CD1c-positive myeloid dendritic cell (primary cell): Measurements from ENCODE around the gene STARD10.
"Not testable (repeated sequence)": the region's sequence is repeated elsewhere in the genome, so short reads cannot be mapped to it uniquely, and the experiment has no call there.

Source experiments
- DNase-seq: peaks from one replicate; pipeline ENCODE4 v3.0.0-alpha.2; 2016; ENCODE audit errors: extremely low spot score

Gene STARD10

DNA sequence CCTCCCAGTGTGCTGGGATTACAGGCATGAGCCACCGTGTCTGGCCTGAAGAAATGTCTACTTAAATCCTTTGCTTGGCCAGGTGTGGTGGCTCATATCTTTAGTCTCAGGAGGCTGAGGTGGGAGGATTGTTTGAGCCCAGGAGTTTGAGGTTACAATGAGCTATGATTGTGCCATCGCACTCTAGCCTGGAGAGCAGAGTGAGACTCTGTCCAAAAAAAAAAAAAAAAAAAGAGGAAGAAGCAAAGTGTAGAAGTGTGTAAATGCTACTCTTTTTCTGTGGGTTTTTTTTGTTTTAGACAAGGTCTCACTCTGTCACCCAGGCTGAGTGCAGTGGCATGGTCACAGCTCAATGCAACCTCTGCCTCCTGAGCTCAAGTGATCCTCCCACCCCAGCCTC is 13.9 kb upstream of the STARD10 start:
- DNase-seq = peak; percentile 77

- DNase-seq = peak; percentile 89
These were observed 13.3 kb upstream of the STARD10 start for GRCh38 chr11:72807021-72807693.

GRCh38 chr11:72806378-72806777 is 12.5 kb upstream of the STARD10 start:
- DNase-seq = not testable (repeated sequence)

DNA sequence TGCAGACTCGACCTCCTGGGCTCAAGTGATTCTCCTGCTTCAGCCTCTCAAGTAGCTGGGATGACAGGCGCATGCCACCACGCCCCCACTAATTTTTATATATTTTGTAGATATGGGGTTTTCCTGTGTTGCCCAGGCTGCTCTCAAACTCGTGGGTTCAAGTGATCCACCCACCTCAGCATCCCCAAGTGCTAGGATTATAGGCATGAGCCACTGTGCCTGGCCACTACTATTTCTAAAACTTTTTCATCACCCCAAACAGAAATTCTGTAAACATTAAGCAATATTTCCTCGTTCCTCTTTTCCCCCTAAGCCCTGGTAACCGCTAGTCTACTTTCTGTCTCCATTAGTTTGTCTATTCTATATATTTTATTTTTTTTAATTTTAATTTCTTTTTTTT is 11.4 kb upstream of the STARD10 start:
- peak; percentile 87 for DNase-seq

DNA sequence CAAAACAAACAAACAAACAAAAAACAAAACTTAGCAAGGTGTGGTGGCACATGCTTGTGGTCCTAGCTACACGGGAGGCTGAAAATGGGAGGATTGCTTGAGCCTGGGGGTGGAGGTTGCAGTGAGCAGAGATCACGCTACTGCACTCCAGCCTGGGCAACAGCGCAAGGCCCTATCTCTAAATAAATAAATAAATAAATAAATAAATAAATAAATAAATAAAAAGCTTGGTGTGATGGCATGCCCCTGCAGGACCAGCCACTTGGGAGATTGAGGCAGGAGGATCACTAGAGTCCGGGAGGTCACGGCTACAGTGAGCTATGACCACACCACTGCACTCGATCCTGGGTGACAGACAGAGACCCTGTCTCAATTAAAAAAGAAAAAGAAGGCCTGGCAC is 9.0 kb upstream of the STARD10 start:
- no peak for DNase-seq

GRCh38 chr11:72799441-72799840 is 5.6 kb upstream of the STARD10 start:
- DNase-seq = no peak

- no peak for DNase-seq
These were observed 4.5 kb upstream of the STARD10 start for GRCh38 chr11:72798361-72798760.

- DNase-seq = peak; percentile 38
These were observed 797 bp downstream of the STARD10 start for GRCh38 chr11:72793076-72793424.

- DNase-seq = no peak
These were observed 1.3 kb downstream of the STARD10 start for GRCh38 chr11:72792437-72793021.

DNA sequence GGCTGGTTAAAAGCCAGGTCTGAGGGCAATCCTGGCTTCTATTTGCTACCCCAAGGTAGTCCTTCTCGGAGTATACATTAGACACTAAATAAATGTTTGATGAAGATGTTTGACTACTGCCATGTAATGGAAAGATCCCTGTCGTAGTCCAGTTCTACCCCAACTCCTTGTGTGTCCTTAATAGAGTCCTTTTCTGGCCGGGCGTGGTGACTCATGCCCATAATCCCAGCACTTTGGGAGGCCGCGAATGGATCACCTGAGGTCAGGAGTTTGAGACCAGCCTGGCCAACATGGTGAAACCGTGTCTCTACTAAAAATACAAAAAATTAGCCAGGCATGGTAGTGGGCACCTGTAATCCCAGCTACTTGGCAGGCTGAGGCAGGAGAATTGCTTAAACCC is 2.6 kb downstream of the STARD10 start:
- DNase-seq = not testable (repeated sequence)

DNA sequence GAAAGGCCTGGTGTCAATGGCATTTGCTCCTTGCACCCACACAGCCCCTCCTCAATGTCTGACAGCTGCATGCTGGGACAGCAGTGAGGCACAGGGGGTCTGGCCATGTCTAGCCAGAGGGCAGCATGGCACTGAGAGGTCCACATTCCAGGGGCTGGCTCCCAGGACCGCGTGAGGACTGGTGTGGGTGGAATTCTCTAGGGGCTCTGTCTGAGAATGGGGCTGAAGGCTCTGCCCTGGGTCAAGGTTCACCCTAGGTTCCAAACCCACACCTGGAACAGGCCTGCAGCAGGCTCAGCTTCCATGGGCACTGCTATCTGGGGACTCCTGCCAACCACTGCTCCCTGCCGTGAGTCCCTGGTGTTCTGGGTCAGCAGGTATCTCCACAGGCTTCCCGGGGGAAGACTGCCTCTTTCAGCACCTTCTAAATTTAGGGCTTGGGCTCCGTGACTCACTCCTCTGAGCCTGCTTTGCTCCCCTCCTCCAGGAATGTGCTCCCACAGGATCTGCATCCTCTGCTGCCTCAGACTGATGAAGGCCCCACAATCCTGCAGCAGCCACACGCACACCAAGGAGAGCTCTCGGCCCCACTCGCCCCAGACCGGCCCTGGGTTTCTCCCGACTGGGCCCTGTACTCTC is 4.2 kb downstream of the STARD10 start:
- no peak for DNase-seq

GRCh38 chr11:72788241-72788640 is 5.6 kb downstream of the STARD10 start:
- DNase-seq = peak; percentile 53

DNA sequence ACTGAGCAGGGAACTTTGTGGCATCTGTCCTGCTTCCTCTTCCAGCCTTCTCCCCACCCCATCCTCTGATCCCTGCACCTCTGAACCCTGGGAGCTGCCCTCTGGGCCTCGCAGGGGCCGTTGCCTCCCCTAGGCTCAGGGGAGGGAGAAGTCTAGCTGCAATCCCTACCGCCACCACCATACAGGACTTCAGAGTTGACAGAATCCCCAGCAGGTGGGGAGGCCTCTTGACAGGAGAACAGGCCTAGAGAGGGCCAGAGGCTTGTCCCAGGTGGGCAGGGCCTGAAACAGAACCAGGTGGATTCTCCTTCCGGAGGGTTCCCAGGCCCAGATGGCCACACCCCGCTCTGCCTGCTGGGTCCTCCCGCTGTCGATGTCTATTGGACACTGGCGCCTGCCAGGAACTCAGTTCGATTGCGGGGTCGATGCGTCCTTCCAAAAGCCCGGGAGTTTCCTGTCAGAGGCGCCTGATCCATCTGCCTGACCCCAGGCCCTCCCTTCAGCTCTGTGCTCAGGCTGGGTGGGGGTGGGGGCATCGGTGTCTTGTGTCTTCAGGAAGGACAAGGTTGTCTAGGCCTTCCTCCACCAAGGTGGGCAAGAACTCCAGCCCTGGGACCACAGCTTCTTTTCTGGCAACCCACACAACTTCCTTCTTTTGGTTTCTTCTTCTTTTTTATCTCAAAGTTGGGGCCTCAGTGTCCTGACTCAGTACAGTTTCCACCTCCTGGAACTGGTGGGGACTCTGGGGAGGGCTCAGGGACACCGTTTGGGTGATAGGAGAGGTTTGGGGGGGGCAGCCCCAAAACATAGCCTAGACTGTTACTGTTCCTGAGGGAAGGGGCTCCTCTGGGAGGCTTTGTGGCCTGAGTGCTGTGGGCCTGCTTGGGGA is 6.4 kb downstream of the STARD10 start:
- DNase-seq = peak; percentile 73

DNA sequence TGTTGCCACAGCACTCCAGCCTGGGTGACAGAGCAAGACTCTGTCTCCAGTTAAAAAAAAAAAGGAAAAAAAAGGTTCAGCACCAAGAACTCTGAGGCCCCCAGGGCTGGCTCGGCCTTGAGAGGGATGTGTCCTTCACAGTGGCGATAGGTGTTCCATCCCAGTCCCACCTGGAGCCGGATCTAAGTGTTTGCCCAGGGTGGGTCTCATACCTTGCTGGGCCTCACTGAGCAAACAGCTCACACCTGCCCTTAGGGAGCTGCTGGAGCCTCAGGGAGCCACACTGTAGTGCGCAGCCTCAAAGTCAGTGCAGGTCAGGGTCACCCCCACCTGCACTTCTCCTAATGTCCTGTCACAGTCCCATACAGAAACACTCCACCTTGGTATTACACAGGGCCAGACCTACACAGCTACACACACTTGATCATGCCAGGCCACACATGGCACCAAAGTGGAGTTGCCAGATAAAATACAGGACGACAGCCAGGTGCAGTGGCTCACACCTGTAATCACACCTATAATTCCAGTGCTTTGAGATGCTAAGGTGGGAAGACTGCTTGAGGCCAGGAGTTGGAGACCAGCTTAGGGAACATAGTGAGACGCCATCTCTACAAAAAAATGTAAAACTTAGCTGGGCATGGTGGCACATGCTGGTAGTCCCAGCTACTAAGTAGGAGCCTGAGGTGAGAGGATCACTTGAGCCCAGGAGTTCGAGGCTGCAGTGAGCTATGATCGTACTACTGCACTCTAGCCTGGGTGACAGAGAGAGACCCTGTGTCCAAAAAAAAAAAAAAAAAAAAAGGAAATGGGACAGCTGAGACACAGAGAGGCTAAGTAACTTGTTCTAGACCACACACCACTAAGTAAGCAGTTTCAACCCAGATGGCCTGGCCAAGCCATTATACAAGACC is 7.3 kb downstream of the STARD10 start:
- no peak for DNase-seq

GRCh38 chr11:72784662-72785061 is 9.2 kb downstream of the STARD10 start:
- DNase-seq = no peak

- DNase-seq = no peak
These were observed 10.5 kb downstream of the STARD10 start for GRCh38 chr11:72783144-72783905.

DNA sequence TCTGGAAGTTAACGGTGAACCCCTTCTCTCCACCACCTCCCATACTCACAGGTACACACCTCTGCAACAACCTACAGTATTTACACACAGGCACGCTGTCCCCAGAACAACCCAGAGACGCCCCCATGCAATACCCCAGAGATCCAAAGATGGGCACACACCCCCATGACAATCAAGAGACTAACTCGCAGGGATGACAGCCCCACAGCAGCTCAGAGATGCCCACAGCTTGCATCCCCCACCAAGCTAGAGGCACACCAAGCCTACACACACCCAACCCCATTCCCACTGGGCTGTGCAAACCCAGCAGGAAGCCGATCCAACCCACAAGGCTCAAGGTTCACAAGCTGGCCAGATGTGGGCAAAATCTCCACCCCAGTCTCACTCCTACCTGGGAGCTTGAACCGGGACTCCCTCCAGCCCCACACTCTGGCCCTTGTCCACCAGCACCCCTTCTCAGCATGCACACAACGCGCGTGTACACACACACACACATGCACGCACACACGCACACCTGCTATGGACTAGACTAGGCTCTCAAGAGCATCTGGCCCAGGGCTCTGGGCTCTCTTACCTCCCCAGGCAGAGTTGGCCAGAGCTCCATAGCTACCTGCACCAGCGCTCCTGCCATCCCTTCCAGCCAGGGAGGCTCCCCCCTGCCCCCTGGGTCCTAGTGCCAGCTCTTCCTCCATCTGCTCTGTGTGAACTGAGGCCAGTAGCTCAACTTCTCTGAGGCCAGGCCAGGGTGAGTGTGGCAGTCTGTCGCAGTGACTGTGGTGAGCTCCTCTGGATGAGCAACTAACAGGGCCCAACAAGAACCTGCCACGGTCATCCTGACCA is 11.5 kb downstream of the STARD10 start:
- no peak for DNase-seq

DNA sequence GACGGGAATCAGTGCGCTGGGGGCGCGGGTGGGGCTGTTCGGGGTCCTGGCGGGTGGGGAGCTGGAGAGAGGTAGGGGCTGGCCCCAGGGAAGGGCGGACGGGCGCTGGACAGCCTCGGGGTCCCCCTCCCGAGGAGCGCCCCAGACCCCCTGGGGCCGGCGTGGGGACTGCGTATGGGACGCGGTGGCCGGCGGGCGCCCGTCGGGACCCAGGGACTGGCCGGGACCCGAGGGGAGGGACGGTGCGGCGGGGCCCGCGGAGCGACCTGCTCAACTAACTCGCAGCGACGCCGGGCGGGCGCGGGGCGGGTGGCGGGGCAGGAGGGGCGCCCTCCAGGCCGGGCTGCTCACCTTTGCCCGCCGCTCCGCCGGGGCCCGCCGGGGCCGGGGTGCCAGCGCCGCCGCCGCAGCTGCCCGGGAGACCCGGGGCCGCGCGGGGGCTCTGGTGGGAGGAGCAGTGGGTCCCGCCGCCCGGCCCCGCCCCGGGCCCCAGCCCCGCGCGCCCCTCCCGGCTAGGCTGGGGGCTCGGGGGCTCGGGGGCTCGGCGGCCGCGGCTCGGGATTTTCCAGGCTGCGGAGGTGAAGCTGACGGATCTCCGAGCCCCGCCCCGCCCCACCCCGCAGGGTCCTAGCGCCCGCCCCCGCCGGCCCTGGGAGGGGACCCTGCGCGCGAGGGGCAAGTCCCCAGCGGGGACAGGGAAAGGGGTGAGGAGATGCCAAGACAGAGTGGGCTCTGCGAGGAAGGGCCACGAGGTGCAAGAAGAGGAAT is 12.3 kb downstream of the STARD10 start:
- DNase-seq = peak; percentile 35

DNA sequence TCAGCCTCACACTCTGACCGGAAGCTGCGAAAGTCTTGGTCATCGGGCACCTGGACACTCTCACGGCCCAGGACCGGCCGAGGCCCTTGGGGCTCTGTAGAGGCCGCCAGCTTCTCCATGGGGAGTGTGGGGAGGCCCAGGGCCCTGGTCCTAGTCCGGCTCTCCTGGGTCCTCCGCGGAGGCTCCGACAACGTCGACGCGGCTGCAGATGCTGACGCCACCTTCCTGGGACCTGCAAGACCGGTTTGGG is 12.9 kb downstream of the STARD10 start:
- DNase-seq = no peak
